WI38 (cell line): ENCODE measurements around the gene RNASET2.

Experiments
- H3K4me3 ChIP-seq: 2 replicates; pipeline ENCODE4 v1.5.1; 2011; ENCODE audit warnings: low read depth, mild to moderate bottlenecking, control low read depth, low read length
- CTCF ChIP-seq: IDR thresholded peaks from 2 replicates; pipeline ENCODE4 v1.5.1; 2012; ENCODE audit warnings: low read depth, mild to moderate bottlenecking, control low read depth, low read length

RNASET2 gene

DNA sequence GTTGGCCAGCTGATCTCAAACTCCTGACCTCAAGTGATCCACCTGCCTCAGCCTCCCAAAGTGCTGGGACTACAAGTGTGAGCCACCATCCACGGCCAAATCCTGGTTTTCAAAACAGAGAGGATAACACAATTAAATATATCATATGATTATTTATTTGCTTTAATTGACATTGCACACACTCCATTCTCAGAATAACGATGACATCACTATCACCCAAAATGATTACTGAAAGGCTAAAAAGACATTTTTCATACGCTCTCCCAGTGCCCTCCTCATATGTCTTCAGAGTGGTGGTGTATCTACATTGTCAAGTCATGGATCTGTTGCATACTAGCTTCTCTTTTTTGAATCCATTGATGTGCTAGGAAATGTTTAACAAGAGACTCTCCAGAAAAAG lies 24.4 kb upstream of the RNASET2 start:
- H3K4me3 ChIP-seq = no peak overlapping the region
- no peak for TF ChIP-seq CTCF

DNA sequence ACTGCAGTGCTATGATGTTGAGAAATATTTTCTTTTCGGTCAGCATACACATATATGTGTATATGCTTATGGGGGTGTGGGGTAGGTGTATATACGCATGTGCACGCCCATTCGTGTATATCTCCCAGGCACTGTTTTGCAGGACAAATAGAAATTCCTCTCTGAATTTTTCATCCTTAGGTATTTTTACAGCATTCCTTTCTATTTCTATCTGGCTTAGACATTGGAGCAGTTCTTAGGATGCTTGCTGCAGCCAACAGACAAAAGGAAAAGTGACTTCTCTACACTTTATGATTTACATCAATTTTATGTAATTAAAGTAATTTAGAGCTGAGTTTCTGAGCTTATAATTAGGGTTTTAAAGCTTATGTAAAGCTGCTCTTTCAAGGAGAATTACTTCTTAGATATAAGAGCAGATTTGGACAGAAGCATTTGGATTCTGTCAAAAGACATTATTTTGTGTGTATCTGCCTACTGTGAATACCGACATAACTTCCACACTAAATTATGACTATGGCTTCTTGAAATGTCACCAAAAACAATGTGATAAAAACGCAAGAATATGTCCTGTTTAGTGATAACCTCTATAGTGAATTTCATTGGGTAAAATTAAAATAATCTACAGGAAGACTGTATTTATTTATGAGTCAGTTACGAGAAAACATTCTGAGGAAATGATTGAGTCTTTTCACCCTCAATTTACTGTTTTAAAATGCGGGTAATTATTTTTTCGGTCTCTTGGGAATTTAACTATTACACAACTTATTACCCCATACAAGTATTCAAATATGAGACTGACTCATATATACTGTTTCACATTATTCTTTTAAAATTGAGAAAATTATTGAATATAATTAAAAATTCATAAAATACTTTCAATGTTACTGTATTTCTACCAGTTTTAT lies 21.5 kb upstream of the RNASET2 start:
- no peak overlapping the region for H3K4me3 ChIP-seq
- no peak for TF ChIP-seq CTCF

DNA sequence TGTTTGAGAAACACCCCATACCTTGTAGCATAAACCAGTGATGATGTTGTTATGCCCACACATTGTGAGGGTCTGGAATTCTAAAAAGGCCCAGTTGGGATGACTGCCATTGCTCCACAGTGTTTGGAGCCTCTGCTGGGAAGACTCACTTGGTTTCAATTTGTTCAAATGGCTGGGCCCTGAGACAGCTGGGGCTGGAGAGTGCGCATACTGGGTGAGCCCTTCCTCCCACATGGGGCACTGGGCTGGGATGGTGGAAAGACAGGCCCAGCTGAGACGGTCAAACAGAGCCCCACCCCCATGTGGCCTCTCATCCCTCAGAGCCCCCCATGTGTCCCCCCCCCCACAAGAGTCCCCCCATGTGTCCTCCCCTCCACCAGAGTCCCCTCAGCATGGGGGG lies 20.3 kb upstream of the RNASET2 start:
- TF ChIP-seq CTCF = no peak

GRCh38 chr6:166972101-166972500 lies 15.8 kb upstream of the RNASET2 start:
- TF ChIP-seq CTCF = no peak
- no peak overlapping the region for H3K4me3 ChIP-seq

More for the DNA sequence above, 20.3 kb upstream of the RNASET2 start:
- no peak overlapping the region for H3K4me3 ChIP-seq

DNA sequence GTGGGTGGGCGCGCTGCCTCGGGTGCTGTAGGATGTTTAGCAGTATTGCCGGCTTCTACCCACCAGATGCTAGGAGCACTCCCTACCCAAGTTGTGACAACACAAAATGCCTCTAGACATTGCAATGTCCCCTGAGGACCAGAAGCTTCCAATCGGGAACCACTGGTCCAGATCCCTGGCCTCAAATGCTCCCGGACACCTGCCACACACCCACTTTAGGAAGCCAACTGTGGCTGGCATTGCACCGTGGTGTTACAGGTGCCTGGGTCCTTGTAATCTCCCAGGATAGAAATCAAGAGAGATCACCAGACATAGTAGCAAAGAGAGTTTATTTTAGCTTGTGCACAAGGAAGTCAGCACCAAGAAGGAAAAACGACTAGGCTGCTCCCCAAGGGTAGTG lies 14.9 kb upstream of the RNASET2 start:
- H3K4me3 ChIP-seq = no peak overlapping the region
- no peak for TF ChIP-seq CTCF

DNA sequence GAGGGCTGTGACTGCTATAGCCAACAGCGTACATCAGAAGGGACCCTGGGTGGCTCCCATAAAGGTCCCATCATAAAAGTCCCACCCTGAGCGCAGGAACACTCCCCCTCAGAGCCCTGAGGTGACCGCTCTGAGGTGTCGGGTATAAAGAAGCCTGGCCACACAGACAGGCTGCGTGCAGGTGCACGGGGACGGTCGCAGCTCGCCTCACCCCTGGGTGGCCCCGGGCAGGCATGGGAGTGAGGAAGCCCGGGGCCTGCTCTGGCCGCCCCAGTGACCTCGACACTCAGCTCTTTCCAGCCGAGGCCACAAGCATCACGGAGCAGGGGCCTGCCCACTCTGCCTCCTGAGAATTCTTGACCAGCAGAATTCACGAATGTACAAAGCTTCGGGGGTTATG lies 14.4 kb upstream of the RNASET2 start:
- no peak overlapping the region for H3K4me3 ChIP-seq
- no peak for TF ChIP-seq CTCF

DNA sequence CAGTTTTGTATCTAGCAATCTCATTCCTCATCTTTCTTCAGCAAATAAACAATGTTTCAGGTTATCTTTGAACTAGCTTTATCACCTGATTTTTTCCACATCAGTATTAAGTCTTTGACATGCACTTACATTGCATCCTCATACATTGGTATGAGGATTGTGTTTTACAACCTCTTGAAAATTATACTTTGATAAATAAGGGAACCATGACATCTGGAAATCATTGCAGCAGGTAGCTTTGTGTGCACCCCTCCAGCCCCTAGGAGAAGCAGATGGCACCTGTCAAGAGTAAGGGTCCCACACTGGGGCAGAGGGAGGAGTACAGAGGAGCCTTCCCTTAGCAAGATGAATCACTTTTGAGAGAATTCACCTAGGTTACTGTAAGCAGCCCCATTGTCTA lies 13.7 kb upstream of the RNASET2 start:
- TF ChIP-seq CTCF = no peak
- H3K4me3 ChIP-seq = no peak overlapping the region
